ENCODE results near the gene TSPAN6.

The TSPAN6 gene

GRCh38 chrX:100647739-100648138 is 11.1 kb upstream of the TSPAN6 start:
- no peak for DNase-seq (ENCODE audit: low spot score)

GRCh38 chrX:100647095-100647494 is 10.5 kb upstream of the TSPAN6 start:
- DNase-seq (ENCODE audit: low spot score): no peak

- DNase-seq (ENCODE audit: low spot score): no peak
These were observed 8.5 kb upstream of the TSPAN6 start for GRCh38 chrX:100645106-100645505.

- DNase-seq (ENCODE audit: low spot score): no peak
These were observed 7.6 kb upstream of the TSPAN6 start, which contains the start of gene SRPX2 for GRCh38 chrX:100643956-100644860. SRPX2 (plus strand) TSS chrX:100644199; CDS start chrX:100646323, 2,124 bp downstream.

- no peak for DNase-seq (ENCODE audit: low spot score)
These were observed 6.6 kb upstream of the TSPAN6 start for GRCh38 chrX:100643212-100643611.

GRCh38 chrX:100642290-100642689 is 5.7 kb upstream of the TSPAN6 start:
- no peak for DNase-seq (ENCODE audit: low spot score)

- no peak for DNase-seq (ENCODE audit: low spot score)
These were observed 651 bp downstream of the TSPAN6 start for GRCh38 chrX:100635989-100636320.

GRCh38 chrX:100635040-100635439 is 1.6 kb downstream of the TSPAN6 start:
- DNase-seq (ENCODE audit: low spot score): no peak

- DNase-seq (ENCODE audit: low spot score): no peak
These were observed 10.6 kb downstream of the TSPAN6 start for GRCh38 chrX:100625985-100626491.

- DNase-seq (ENCODE audit: low spot score): no peak
These were observed 13.6 kb downstream of the TSPAN6 start for GRCh38 chrX:100623001-100623400.

GRCh38 chrX:100615005-100615404 is 21.6 kb downstream of the TSPAN6 start:
- DNase-seq (ENCODE audit: low spot score): peak; percentile 42

GRCh38 chrX:100611951-100612350 is 24.7 kb downstream of the TSPAN6 start:
- no peak for DNase-seq (ENCODE audit: low spot score)

- no peak for DNase-seq (ENCODE audit: low spot score)
These were observed 27.0 kb downstream of the TSPAN6 start for GRCh38 chrX:100609591-100609990.

- no peak for DNase-seq (ENCODE audit: low spot score)
These were observed 29.9 kb downstream of the TSPAN6 start for GRCh38 chrX:100606753-100607152.

GRCh38 chrX:100600758-100601157 is 35.8 kb downstream of the TSPAN6 start:
- DNase-seq (ENCODE audit: low spot score): no peak

GRCh38 chrX:100600340-100600739 is 36.3 kb downstream of the TSPAN6 start:
- no peak for DNase-seq (ENCODE audit: low spot score)

GRCh38 chrX:100599456-100599855 is 37.1 kb downstream of the TSPAN6 start:
- no peak for DNase-seq (ENCODE audit: low spot score)

- no peak for DNase-seq (ENCODE audit: low spot score)
These were observed 40.0 kb downstream of the TSPAN6 start for GRCh38 chrX:100596601-100597000.

- no peak for DNase-seq (ENCODE audit: low spot score)
These were observed 43.0 kb downstream of the TSPAN6 start for GRCh38 chrX:100593581-100593980.

GRCh38 chrX:100593126-100593525 is 43.5 kb downstream of the TSPAN6 start:
- no peak for DNase-seq (ENCODE audit: low spot score)

- DNase-seq (ENCODE audit: low spot score): no peak
These were observed 45.2 kb downstream of the TSPAN6 start for GRCh38 chrX:100591256-100592051.

- DNase-seq (ENCODE audit: low spot score): no peak
These were observed 48.7 kb downstream of the TSPAN6 start for GRCh38 chrX:100587861-100588260.

- no peak for DNase-seq (ENCODE audit: low spot score)
These were observed 49.9 kb downstream of the TSPAN6 start for GRCh38 chrX:100586747-100587146.

All from HuH-7 (cell line).